Activated CD8-positive, alpha-beta T cell treated with anti-CD3 and anti-CD28 coated beads for 36 hours (primary cell): ENCODE data around the gene TNKS1BP1. TPM values are rescaled to one million over a fixed set of nuclear protein-coding genes. Genes with fewer than 3 reads are reported as not detected.

ENCODE experiments used
- ATAC-seq: fragments of 200-7000 bp; cut with Tn5 transposase; one replicate; pipeline ENCODE4 v1.10.0; 2021; ENCODE audit warnings: mild to moderate bottlenecking, moderate library complexity
- CTCF ChIA-PET: fragments of 350-600 bp; sonication (Branson Sonifier 250); formaldehyde crosslinking; loops from one replicate; lab custom pipeline; 2021; ENCODE audit warnings: antibody characterized with exemption; lab: Charles Lee
- POLR2A ChIA-PET: fragments of 350-600 bp; sonication (Branson Sonifier 250); formaldehyde crosslinking; loops from one replicate; lab custom pipeline; 2021; ENCODE audit warnings: antibody characterized with exemption; lab: Charles Lee
- DNase-seq: peaks from one replicate; pipeline ENCODE4 v3.0.0-alpha.2; 2020
- H3K27ac Mint-ChIP-seq: one replicate; pipeline ENCODE4 v1.8.0; 2021; ENCODE audit warnings: mild to moderate bottlenecking, mixed read lengths
- H3K27me3 Mint-ChIP-seq: one replicate; pipeline ENCODE4 v1.8.0; 2021; ENCODE audit warnings: mixed read lengths
- H3K36me3 Mint-ChIP-seq: one replicate; pipeline ENCODE4 v1.8.0; 2021; ENCODE audit warnings: low read depth, mixed read lengths
- H3K4me1 Mint-ChIP-seq: one replicate; pipeline ENCODE4 v1.8.0; 2021; ENCODE audit warnings: low read depth, mixed read lengths
- H3K4me3 Mint-ChIP-seq: one replicate; pipeline ENCODE4 v1.8.0; 2021; ENCODE audit warnings: mild to moderate bottlenecking, moderate library complexity, mixed read lengths
- H3K9me3 Mint-ChIP-seq: one replicate; pipeline ENCODE4 v1.8.0; 2021; ENCODE audit warnings: mixed read lengths
- intact Hi-C: fragments of 100-400 bp; cut with micrococcal nuclease; formaldehyde crosslinking; loops from one replicate; pipeline ENCODE4 v1.10.0; 2022
- total RNA-seq, 2 experiments: library from RNA; stranded (reverse); gene quantifications; one replicate each; pipeline ENCODE4 v1.2.3, GENCODE V29; 2021
- TF ChIP-seq, protein P1 (sequence below): fragments of 200-600 bp; IDR thresholded peaks from one replicate; pipeline ENCODE4 v1.8.0; 2022; ENCODE audit warnings: antibody characterized with exemption, mild to moderate bottlenecking

Gene TNKS1BP1
- total RNA-seq, 2 experiments from 2014 or later: 18.4 to 23.2 TPM

- DNase-seq (no peak), ATAC-seq (no peak)
- TF ChIP-seq, protein P1, sequence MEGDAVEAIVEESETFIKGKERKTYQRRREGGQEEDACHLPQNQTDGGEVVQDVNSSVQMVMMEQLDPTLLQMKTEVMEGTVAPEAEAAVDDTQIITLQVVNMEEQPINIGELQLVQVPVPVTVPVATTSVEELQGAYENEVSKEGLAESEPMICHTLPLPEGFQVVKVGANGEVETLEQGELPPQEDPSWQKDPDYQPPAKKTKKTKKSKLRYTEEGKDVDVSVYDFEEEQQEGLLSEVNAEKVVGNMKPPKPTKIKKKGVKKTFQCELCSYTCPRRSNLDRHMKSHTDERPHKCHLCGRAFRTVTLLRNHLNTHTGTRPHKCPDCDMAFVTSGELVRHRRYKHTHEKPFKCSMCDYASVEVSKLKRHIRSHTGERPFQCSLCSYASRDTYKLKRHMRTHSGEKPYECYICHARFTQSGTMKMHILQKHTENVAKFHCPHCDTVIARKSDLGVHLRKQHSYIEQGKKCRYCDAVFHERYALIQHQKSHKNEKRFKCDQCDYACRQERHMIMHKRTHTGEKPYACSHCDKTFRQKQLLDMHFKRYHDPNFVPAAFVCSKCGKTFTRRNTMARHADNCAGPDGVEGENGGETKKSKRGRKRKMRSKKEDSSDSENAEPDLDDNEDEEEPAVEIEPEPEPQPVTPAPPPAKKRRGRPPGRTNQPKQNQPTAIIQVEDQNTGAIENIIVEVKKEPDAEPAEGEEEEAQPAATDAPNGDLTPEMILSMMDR: no peak
- intact Hi-C loops: loop anchor here (5.0 kb wide), 2 partner anchors 129 to 289 kb away; no protein-coding TSS in a partner anchor
- H3K4me1 Mint-ChIP-seq: peaks cover 6% of the 10 kb centered on the region
- no peak overlapping the region for H3K27ac Mint-ChIP-seq
- H3K36me3 Mint-ChIP-seq: peaks cover 2% of the 10 kb centered on the region
- CTCF ChIA-PET: interaction anchor here (0.7 to 10.8 kb wide), 7 partner anchors 11 to 1165 kb away, joined by 3 to 117 read pairs (median 7); partner anchors contain the start of gene PRG3
- no peak overlapping the region for H3K4me3 Mint-ChIP-seq
- peaks cover 2% of the 10 kb centered on the region for H3K9me3 Mint-ChIP-seq
- POLR2A ChIA-PET: no interaction called here
- H3K27me3 Mint-ChIP-seq: peaks cover 6% of the 10 kb centered on the region
Observed at GRCh38 chr11:57348636-57349313, 24.0 kb upstream of the TNKS1BP1 start.

GRCh38 chr11:57348052-57348451 lies 23.3 kb upstream of the TNKS1BP1 start:
- intact Hi-C loops: loop anchor here (5.0 kb wide), 2 partner anchors 129 to 289 kb away; no protein-coding TSS in a partner anchor
- POLR2A ChIA-PET: no interaction called here
- peaks cover 2% of the 10 kb centered on the region for H3K36me3 Mint-ChIP-seq
- H3K4me3 Mint-ChIP-seq: no peak overlapping the region
- peaks cover 6% of the 10 kb centered on the region for H3K27me3 Mint-ChIP-seq
- DNase-seq: no peak
- H3K9me3 Mint-ChIP-seq: peaks cover 2% of the 10 kb centered on the region
- TF ChIP-seq, protein P1: no peak
- ATAC-seq: no peak
- CTCF ChIA-PET: interaction anchor here (1.3 to 10.8 kb wide), 7 partner anchors 15 to 1165 kb away, joined by 3 to 117 read pairs (median 7); no protein-coding TSS in a partner anchor
- H3K4me1 Mint-ChIP-seq: peaks cover 6% of the 10 kb centered on the region
- no peak overlapping the region for H3K27ac Mint-ChIP-seq

DNA sequence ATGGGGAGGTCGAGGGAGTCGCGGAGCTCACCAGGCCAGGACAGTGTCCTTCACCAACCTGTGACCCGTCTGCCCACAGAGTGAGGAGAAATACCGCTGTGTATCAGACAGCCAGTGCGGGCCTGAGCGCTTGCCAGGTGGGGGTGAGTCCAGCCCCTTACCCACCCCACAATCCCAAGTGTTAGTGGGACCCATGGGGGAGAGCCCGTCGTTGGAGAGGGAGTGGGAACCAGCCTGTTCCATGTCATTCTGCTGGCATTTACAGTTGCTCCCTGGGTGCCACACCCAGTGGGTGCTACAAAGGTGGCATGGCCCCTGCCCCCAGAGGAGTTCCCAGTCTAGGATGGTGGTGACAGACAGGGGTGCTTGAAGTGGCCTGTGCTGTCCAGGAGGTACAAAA lies 22.6 kb upstream of the TNKS1BP1 start:
- Mint-ChIP-seq H3K27ac (no peak overlapping the region), H3K27me3 (peaks cover 6% of the 10 kb centered on the region), H3K4me1 (peaks cover 6% of the 10 kb centered on the region), H3K36me3 (peaks cover 2% of the 10 kb centered on the region), H3K9me3 (peaks cover 2% of the 10 kb centered on the region), H3K4me3 (no peak overlapping the region)
- ChIA-PET POLR2A (no interaction called here), CTCF (interaction anchor here (1.3 to 10.8 kb wide), 7 partner anchors 15 to 1166 kb away, joined by 3 to 117 read pairs (median 7); no protein-coding TSS in a partner anchor)
- DNase-seq (no peak), ATAC-seq (no peak)
- TF ChIP-seq, protein P1: no peak
- intact Hi-C loops: loop anchor here (5.0 kb wide), 2 partner anchors 130 to 290 kb away; no protein-coding TSS in a partner anchor

DNA sequence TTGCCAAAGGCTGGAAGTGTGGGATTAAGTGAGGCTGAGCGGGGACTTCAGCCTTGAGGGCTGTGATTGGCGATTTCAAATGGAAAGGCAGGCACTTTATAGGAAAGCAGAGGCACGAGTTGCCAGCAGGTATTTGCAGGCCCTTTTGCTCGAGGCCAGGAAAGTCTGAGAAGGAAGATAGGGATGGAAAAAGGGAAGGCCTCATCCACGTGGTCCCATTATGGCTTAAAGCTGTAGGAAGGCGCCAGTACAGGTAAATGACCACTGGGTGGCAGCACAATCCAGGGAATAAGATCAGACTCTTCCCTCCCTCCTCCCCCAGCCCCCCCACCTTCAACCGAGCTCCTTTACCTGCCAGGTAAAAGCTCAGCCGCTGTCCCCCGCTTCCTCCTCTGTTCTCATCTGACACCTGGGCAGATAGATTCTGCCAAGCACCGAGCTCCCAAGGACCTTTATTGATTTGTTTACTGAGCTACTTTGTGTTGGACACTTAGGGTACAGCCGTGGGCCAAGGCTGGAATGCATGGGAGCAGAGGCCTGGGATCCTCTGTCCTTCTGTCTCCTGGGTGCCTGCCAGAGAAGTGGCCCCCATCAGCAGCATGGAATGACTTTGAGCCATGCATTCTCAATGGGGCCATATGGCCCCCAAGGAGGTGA lies 20.9 kb upstream of the TNKS1BP1 start:
- CTCF ChIA-PET: interaction anchor here (0.7 to 10.8 kb wide), 31 partner anchors 10 to 455 kb away, joined by 3 to 117 read pairs (median 4); partner anchors contain the start of genes SLC43A1, SLC43A3 and TNKS1BP1

More for the DNA sequence above, 20.9 kb upstream of the TNKS1BP1 start:
- TF ChIP-seq, protein P1: peak; percentile 93
- Mint-ChIP-seq H3K27me3 (peaks cover 3% of the 10 kb centered on the region), H3K9me3 (no peaks in the 10 kb centered on the region), H3K4me1 (peaks cover 6% of the 10 kb centered on the region), H3K36me3 (no peaks in the 10 kb centered on the region), H3K27ac (no peak overlapping the region), H3K4me3 (no peak overlapping the region)
- DNase-seq: peak; percentile 85
- intact Hi-C loops: loop anchor here (5.0 kb wide), 2 partner anchors 132 to 292 kb away; no protein-coding TSS in a partner anchor
- POLR2A ChIA-PET: interaction anchor here (1.0 kb wide), 1 partner anchor 16 kb away, joined by 3 read pairs; no protein-coding TSS in a partner anchor
- peak; percentile 87 for ATAC-seq
